HG03571 (cell line): ENCODE measurements around the gene GP9.
"Not testable (repeated sequence)": the region's sequence is repeated elsewhere in the genome, so short reads cannot be mapped to it uniquely, and the experiment has no call there.

Experiments
- ATAC-seq: cut with Tn5 transposase; IDR thresholded peaks from one replicate; pipeline ENCODE4 v1.9.1; 2021; ENCODE audit not compliant: unreplicated experiment

The GP9 gene

DNA sequence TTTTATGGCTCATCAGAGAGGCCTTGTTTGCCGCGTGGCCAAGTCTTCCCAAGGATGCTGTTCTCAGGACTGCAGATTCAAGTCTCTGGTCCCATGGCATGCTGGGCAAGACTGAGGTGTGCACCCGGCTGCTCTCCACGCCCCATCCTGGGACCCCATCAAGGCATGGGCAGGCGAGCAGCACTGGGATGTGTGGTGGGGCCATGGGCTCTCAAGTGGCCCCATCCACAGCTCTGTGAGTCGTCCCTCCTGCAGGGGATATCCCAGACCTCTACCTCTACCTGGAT, 13.1 kb upstream of the GP9 start:
- no peak for ATAC-seq

DNA sequence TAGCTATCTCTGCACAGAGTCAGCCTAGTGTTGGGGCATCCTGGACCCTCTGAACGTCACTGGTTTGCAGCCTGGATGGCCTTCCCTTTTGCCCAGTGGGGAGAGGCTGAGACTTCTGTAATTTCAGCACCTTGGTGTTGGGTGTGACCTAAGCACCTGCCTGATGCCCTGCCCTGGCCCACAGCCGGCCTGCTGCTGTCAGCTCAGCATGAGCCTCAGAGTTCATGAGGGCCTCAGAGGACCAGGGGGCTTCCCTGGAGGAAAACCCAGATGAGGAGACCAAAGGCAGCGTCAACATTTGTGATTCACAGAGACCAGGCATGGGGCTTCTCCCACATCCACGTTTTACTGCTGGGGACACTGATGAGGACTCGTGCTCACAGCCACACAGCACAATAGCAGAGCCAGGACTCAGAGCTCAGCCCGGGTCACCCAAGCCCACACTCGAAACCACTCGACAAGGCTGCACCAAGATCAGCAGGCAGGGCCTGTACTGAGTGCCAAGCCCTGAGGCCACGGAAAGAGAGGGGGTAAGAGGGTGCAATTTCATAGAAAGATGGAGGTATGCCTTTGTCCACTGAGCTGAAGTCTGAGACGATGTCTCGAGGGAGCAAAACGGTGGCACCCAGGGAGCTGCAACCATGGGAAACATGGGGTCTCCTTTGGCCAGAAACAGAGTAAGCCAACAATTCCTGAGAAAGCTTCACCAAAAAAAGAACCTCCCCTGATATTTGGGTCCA, 9.9 kb upstream of the GP9 start:
- no peak for ATAC-seq

DNA sequence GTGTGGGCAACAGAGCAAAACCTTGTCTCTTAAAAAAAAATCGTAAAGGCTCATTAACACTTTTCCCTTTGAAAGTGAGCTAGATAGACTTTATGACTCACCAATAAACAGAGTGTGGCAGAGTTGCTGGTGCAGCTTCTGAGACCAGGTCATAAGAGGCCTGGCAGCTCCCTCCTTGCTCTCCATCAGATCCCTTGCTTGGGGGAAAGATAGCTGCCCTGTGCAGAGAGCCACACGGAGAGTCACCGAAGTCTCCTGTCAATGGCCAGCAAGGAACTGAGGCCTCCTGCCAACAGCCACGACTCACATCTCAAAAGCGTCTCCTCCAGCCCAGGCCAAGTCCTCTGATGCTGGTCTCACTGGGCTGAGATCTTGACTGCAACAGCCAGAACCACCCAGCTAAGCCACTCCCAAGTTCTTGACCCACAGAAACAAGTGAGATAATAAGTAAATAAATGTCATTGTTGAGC, 8.7 kb upstream of the GP9 start:
- no peak for ATAC-seq

DNA sequence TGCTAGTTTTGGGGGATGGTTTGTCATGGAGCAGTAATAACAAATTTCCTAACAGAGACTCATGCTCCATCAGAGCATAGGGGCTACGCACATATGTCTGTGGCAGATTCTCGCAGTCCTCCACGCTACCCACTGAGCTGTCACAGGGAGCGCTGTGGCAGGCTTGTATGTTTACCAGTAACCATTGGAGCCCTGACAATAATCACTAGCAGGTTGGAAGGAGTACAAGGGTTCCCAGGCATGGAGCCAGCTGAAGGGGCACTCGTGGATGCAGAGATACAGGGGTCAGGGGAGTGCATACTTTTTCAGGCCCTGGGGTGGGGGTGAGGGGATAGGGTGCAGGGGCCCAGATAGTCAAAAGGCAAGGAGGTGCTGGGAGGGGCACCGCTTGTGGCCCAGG, 7.9 kb upstream of the GP9 start:
- no peak for ATAC-seq

DNA sequence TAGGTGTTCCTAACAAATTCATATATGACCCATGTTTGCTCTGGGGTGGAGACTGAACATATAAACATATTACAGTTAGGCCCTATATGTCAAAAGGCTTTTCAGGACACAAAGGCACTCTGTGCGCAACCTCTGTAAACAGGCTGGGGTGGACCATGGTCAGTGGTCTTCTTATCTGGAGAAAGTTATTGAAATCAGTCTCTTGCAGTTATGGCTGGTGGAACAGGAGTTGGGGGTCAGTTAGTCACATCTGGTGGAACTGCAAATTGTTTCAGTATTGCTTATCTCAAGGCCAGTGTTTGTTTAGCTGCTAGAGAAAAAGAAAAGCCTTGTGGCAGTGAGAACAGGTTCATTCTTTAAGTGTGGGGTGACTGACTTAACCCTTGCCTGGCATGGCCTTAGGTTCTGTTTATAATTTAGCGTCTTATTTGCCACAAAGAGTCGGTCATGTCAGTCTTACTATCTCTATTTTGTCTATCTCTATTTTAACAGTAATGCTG, 5.9 kb upstream of the GP9 start:
- no peak for ATAC-seq

DNA sequence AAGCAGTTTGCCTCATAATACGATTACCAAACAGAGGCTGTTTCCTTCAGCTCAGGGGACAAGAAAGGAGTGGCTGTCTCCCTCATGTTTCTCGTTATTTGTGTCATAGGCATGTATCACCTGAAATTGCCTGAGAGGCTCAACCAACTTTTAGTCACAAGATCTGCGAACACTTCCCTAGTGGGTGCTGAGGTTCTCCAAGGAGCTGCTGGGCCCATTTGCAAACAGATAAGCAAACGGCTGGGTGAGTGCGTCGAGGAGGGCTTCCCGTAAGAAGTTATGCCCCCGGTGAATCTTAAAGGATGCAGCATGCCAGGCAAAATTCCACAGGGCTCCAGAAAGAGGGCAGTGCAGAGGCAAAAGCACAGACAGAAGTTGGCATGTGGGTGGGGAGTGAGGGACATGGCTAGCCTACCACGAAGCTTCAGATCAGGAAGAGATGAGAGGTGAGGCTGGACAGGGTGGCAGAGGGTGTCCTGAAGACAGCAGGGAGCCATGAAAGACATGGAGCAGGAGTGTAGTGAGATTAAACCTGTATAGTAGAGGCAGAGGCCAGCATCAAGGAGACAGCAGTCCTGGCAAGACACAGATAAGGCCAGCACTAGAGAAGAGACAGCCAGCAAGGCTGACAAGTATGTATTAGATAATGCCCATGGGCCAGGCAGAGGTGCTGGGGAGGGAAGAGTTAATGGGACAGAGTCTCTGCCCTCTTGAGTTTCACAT, 4.0 kb upstream of the GP9 start:
- ATAC-seq: no peak

DNA sequence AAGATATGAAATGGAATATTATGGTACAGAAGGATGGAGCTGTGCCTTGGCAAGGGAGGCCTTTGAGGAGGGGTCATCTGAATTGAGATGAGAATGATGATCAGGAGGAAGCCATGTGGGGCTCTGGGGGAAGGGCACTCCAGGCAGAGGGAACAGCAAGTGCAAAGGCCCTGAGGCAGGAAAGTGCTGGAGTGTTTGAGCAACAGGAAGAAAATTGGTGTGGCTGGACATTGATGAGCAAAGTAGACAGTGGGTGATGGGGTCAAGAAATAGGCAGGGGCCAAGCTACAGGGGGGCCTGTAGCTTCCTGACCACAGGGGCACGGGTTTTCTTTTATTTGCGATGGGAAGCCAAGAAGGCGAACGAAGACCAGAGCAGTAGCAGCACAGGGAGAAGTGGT, 3.3 kb upstream of the GP9 start:
- ATAC-seq: no peak

DNA sequence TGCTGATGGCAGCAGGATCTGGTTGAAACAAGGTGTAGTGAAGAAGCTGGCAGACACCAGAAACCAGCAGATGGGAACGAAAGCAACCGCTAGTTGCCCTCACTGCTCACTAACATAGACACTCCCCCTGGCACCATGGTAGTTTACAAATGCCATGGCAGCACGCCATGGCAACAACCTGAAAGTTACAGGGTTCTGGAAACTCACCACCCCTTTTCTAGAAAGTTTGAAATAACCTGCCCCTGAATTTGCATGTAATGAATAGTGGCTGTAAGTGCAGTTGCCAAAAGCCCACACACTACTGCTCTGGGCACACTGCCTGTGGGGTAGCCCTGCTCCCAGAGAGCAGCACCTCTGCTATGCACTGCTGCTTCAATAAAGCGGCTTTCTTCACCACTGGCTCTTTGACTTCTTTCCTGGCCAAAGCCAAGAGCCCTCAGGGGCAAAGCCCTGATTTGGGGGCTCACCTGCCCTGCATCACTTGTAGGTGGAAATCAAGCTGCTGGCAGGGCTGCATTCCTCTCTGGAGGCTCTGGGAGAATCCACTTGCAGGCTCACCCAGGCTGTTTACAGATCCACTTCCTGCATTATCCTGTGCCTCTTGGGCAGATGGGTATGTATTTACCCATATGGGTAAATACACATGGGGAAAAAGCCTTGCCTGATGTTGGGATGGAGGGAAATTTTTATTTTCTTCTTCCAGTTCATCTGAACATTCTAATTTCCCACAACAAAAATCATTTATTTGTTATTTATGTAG, 2.0 kb upstream of the GP9 start:
- ATAC-seq: no peak

DNA sequence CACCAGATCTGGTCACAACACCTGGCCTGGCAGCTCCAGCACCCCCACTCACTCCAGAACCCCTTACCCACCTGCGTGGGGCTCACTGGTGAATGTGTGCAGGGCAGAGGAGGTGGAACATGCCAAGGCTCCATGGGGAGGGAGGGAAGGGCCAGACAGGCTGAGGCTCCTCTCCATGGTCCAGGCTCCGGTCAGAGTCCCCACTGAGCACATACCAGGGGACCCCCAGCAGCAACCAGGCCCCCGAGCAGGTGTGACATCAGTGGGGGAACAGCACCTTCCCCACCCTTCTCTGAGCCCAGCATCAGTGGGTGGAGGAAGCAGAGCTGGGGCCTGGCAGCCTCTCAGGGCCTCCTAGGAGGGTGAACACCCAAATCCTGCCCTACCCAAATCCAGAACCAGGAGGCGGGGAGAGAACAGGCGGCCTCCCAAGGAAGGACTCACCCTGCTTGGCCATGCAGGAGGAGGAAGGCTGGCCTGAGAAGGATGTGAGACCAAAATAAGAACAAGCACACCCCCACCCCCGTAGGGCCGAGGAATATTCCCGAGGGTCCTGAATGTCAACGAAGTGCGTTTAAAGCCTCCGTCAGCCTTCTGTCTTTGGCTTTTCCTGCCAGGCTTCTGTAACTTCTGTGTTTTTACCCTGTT, 1.1 kb upstream of the GP9 start:
- ATAC-seq: no peak

DNA sequence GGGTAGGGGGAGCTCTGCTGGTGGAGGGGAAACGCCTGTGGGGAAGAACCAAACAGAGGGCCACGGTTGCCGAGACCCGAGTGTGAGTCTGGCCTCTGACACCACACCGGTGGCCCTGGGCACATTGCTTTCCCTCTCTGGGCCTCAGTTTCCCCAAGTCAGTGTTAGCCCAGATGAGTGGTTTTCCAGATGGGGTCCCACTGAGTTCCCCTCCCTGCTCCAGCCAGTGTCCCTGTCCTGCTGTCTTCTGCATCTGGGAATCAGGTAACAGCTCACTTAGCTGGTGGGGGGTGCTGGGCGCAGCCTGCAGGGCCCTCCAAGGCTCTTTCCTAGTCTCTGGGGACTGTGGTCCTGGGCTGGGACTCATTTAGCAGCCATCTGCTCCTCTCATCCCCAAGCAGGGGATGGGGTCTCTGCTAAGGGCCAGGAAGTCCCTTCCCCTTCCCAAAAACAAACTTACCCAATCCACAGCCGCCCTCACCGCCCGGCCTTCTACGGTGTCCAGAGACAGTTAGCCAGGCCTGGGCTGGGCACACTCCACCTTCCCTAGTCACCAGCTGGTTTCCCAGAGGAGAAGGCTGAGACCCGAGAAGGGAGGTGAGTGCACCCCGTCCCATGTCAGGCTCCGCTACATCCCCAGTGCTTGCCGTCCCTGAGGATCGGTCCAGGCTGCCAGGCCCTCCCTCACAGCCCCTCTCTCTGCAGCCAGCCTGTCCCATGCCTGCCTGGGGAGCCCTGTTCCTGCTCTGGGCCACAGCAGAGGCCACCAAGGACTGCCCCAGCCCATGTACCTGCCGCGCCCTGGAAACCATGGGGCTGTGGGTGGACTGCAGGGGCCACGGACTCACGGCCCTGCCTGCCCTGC, 676 bp downstream of the GP9 start:
- ATAC-seq: no peak

DNA sequence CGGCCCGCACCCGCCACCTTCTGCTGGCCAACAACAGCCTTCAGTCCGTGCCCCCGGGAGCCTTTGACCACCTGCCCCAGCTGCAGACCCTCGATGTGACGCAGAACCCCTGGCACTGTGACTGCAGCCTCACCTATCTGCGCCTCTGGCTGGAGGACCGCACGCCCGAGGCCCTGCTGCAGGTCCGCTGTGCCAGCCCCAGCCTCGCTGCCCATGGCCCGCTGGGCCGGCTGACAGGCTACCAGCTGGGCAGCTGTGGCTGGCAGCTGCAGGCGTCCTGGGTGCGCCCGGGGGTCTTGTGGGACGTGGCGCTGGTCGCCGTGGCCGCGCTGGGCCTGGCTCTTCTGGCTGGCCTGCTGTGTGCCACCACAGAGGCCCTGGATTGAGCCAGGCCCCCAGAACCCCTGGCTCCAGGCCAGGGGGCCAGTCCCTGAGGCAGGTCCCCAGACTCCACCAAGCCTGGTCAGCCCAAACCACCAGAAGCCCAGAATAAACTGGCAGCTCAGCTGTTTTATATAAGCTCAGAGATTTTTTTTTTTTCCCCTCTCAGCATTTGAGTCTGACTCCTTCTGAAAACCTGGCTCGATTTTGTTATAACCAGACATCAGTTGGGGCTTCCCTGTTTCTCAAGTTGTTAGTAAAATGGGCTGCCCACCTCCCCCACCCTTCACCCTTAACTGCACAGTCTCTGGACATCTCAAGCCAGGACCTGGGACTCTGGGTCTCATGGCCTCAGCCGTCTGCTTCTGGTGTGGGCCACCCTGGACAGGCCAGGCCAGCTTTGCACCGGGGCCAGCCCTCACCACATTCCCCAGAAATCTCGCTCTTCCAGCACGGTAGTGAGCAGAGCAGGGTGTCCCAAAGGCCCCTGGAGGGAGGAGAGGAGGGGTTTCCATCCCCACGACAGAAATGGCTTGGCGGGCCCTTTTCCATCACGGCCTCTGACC, 1.6 kb downstream of the GP9 start:
- ATAC-seq: no peak

DNA sequence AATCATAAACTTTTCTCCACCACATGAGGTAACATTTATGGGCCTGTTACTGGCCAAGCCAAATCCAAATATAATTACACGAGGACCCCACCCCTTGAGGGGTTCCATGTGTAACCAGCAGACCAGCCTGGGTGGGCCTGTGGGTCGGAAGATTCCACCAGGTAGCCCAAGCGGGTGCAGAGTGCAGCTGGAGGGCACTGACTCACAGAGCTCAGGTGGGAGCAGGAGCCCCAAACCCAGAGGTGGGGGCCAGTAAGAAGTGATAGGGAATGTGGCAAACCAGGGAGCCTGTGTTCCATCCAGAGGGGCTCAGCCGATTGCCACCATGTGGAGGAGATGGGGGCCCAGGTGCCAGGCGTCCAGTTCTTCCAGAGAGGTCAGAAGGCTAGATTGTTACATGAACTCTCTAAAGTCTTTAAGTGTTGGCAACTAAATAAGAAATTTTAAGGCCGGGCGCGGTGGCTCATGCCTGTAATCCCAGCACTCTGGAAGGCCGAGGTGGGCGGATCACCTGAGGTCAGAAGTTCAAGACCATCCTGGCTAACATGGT, 2.6 kb downstream of the GP9 start:
- ATAC-seq: no peak

DNA sequence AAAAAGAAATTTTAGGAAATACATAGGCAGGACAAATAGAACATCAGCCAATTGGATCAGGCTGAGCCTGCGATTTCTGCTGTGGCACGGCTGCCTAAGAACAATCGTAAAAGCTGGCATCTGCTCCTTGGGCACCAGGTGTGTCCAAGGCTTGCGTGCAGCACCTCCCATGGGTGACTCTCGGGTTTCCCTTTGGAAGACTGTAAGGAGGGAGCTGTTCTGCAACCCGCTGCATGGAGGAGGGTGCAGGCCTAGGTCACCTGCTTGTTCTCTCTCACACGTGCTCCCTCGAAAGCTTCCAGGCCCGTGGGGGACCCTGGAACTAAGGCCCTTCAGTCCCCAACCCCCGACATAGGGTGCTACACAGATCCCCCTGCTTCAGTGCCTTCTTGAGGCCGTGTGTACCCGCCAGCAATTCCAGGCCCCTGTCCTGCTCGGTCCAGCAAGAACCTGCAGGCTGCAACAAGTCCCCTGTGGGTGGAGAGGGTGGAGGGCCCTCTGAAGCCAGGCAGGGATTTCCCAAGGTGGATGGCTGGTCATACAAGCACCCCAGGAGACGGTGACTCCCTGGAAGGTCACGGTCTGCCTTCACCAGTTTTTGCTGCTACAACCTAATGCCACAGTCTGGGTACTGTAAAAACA, 3.4 kb downstream of the GP9 start:
- ATAC-seq: no peak

DNA sequence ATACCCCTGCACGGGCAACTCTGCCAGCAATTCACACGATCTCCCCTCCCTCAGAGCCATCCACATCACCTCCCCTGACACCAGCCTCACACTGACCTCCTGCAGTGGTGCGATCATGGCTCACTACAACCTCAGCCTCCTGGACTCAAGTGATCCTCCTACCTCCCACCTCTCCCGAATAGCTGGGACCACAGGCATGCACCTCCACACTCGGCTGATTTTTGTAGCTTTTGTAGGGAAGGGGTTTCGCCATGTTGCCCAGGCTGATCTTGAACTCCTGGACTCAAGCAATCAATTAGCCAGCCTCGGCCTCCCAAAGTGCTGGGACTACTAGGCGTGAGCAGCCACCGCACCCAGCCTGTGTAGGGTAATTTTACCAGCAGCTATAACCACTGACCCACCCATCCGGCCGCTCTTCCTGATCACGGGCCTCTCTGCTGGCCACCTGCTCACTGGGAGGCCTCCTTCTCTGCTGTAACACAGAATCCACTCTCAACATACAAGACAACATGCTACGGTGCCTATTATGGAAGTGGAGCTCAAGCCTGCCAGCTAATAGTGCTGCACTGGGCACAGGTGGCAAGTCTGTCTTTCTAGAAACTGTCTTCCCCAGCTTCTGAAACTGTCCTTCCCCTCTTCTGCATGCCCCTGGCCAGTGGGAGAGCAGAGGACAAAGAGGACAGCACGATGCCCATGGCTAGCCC, 4.6 kb downstream of the GP9 start:
- no peak for ATAC-seq

DNA sequence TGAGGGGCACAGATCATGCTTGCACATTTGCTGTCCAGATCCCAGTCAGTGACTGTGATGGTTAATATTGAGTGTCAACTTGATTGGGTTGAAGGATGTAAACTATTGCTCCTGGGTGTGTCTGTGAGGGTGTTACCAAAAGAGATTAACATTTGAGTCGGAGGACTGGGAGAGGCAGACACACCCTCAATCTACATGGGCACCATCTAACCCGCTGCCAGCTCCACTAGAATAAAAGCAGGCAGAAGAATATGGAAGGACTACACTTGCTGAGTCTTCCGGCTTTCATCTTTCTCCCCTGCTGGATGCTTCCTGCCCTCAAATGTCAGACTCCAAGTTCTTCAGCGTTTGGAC, 5.1 kb downstream of the GP9 start:
- no peak for ATAC-seq

DNA sequence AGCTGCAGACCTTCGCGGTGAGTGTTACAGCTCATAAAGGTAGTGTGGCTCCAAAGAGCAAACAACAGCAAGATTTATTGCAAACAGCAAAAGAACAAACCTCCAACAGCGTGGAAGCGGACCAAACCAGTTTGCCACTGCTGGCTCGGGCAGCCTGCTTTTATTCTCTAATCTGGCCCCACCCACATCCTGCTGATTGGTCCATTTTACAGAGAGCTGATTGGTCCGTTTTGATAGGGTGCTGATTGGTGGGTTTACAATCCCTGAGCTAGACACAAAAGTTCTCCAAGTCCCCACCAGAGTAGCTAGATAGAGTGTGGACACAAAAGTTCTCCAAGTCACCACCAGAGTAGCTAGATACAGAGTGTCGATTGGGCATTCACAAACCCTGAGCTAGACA, 7.1 kb downstream of the GP9 start:
- ATAC-seq: not testable (repeated sequence)

DNA sequence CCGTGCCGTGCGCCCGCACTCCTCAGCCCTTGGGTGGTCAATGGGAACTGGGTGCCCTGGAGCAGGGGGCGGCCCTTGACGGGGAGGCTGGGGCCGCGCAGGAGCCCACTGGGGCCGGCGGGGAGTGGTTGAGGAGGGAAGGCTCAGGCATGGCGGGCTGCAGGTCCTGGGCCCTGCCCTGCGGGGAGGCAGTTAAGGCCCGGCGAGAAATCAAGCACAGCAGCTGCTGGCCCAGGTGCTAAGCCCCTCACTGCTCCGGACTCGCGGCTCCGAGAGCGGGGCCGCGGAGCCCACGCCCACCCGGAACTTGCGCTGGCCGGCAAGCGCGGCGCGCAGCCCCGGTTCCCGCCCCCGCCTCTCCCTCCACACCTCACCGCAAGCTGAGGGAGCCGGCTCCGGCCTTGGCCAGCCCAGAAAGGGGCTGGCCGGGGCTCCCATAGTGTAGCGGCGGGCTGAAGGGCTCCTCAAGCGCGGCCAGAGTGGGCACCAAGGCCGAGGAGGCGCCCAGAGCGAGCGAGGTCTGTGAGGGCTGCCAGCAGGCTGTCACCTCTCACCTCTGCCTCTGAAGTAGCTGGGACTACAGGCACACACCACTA, 7.8 kb downstream of the GP9 start:
- no peak for ATAC-seq
